Tibial nerve (tissue), 4 donors: Measurements from ENCODE around the gene PAPPA2. TPM values are rescaled to one million over a fixed set of nuclear protein-coding genes. Genes with fewer than 3 reads are reported as not detected.

ENCODE experiments used
- DNase-seq, 2 donors: peaks; one replicate each; pipeline ENCODE4 v3.0.0-alpha.2; 2019; ENCODE audit warnings: low spot score in 2 of 2
- H3K27ac ChIP-seq, 4 donors: fragments of 200-600 bp; sonication (generic) in 3 of 4; one replicate each; pipeline ENCODE4 v1.5.1; 2017 to 2019; ENCODE audit warnings: mild to moderate bottlenecking in 1 of 4
- H3K27me3 ChIP-seq, 2 donors: fragments of 200-600 bp; sonication (generic) in 1 of 2; one replicate each; pipeline versions ENCODE4 v1.5.1 to v1.6.0; 2017 to 2019
- H3K36me3 ChIP-seq, 3 donors: fragments of 200-600 bp; sonication (generic); one replicate each; pipeline ENCODE4 v1.5.1; 2018 to 2019
- H3K4me1 ChIP-seq, 4 donors: fragments of 200-600 bp; sonication (generic) in 3 of 4; one replicate each; pipeline ENCODE4 v1.5.1; 2017 to 2019
- H3K4me3 ChIP-seq, 4 donors: fragments of 200-600 bp; sonication (generic) in 3 of 4; one replicate each; pipeline ENCODE4 v1.5.1; 2017 to 2019; ENCODE audit warnings: mild to moderate bottlenecking in 1 of 4, moderate library complexity in 1 of 4
- H3K9me3 ChIP-seq, 4 donors: fragments of 200-600 bp; sonication (generic) in 3 of 4; one replicate each; pipeline ENCODE4 v1.5.1; 2017 to 2019
- CTCF ChIP-seq, 5 experiments: fragments of 200-600 bp in 3 of 5; fragments of 450-650 bp in 2 of 5; sonication (generic) in 3 of 5; IDR thresholded peaks; one replicate each; pipeline ENCODE4 v1.5.1; 2016 to 2019; ENCODE audit warnings: antibody characterized with exemption in 5 of 5, mild to moderate bottlenecking in 3 of 5, moderate library complexity in 2 of 5
- EP300 ChIP-seq, 2 donors: sonication (generic); formaldehyde crosslinking; IDR thresholded peaks; one replicate each; pipeline ENCODE4 v1.6.1; 2017; ENCODE audit warnings: antibody characterized with exemption in 2 of 2, mild to moderate bottlenecking in 1 of 2
- POLR2A ChIP-seq, 2 donors: fragments of 450-650 bp; IDR thresholded peaks; one replicate each; pipeline ENCODE4 v1.6.1; 2017; ENCODE audit warnings: antibody characterized with exemption in 2 of 2, mild to moderate bottlenecking in 2 of 2, moderate library complexity in 2 of 2
- WGBS, 2 donors: methylation state at CpG; one replicate each; pipeline ENCODE4 v1.1.5; 2018; 5-methylcytosine and 5-hydroxymethylcytosine counted together
- total RNA-seq, 4 donors: library from RNA; depleted of rRNA; stranded (reverse); fragments of >200 nt; gene quantifications; one replicate each; pipeline ENCODE4 v1.1.0, GENCODE V29; 2016

PAPPA2 gene
- total RNA-seq, 4 donors from 2014 or later, result 0.20 to 0.90 (median 0.21) TPM

GRCh38 chr1:176766779-176767178, 303.8 kb downstream of the PAPPA2 start:
- TF ChIP-seq POLR2A (IDR thresholded peaks at IDR 0.05) (no peak), EP300 (IDR thresholded peaks at IDR 0.05) (no peak), CTCF (IDR thresholded peaks at IDR 0.05) (no peak)
- Histone ChIP-seq H3K4me1 (no peaks in the 10 kb centered on the region), H3K27ac (no peak overlapping the region), H3K4me3 (no peak overlapping the region), H3K27me3 (no peaks in the 10 kb centered on the region), H3K9me3 (no peaks in the 10 kb centered on the region), H3K36me3 (no peaks in the 10 kb centered on the region)
- WGBS, 2 donors, result 84 to 89% methylated on average over 1 of the region's 1 CpG
- DNase-seq, result no peak

GRCh38 chr1:176767714-176768136, 304.8 kb downstream of the PAPPA2 start:
- no peak overlapping the region for H3K27ac ChIP-seq
- WGBS, 2 donors, result 84 to 89% methylated on average over 7 of the region's 7 CpGs
- no peaks in the 10 kb centered on the region for H3K4me1 ChIP-seq
- H3K9me3 ChIP-seq, result no peaks in the 10 kb centered on the region
- TF ChIP-seq EP300 (IDR thresholded peaks at IDR 0.05), result no peak
- TF ChIP-seq POLR2A (IDR thresholded peaks at IDR 0.05), result no peak
- no peak for TF ChIP-seq CTCF (IDR thresholded peaks at IDR 0.05)
- no peak for DNase-seq
- no peaks in the 10 kb centered on the region for H3K27me3 ChIP-seq
- no peaks in the 10 kb centered on the region for H3K36me3 ChIP-seq
- H3K4me3 ChIP-seq, result no peak overlapping the region

- no peak for TF ChIP-seq EP300 (IDR thresholded peaks at IDR 0.05)
- no peak for TF ChIP-seq CTCF (IDR thresholded peaks at IDR 0.05)
- no peak for TF ChIP-seq POLR2A (IDR thresholded peaks at IDR 0.05)
- no peak for DNase-seq
- H3K4me1 ChIP-seq, result no peaks in the 10 kb centered on the region
- H3K36me3 ChIP-seq, result no peaks in the 10 kb centered on the region
- no peak overlapping the region for H3K27ac ChIP-seq
- no peaks in the 10 kb centered on the region for H3K9me3 ChIP-seq
- 84 to 89% methylated on average over 4 of the region's 4 CpGs for WGBS, 2 donors
- H3K4me3 ChIP-seq, result no peak overlapping the region
- H3K27me3 ChIP-seq, result no peaks in the 10 kb centered on the region
Measured at GRCh38 chr1:176768532-176768931, 305.6 kb downstream of the PAPPA2 start.

- TF ChIP-seq EP300 (IDR thresholded peaks at IDR 0.05), result no peak
- no peak for TF ChIP-seq POLR2A (IDR thresholded peaks at IDR 0.05)
- TF ChIP-seq CTCF (IDR thresholded peaks at IDR 0.05), result no peak
- 77 to 92% methylated on average over 2 of the region's 2 CpGs for WGBS, 2 donors
Measured at GRCh38 chr1:176770066-176770465, 307.1 kb downstream of the PAPPA2 start.

GRCh38 chr1:176773038-176773437, 310.1 kb downstream of the PAPPA2 start:
- no peak overlapping the region for H3K27ac ChIP-seq
- H3K4me3 ChIP-seq, result no peak overlapping the region
- no peaks in the 10 kb centered on the region for H3K4me1 ChIP-seq
- 48 to 59% methylated on average over 4 of the region's 4 CpGs for WGBS, 2 donors
- no peak for DNase-seq
- no peak for TF ChIP-seq CTCF (IDR thresholded peaks at IDR 0.05)
- TF ChIP-seq POLR2A (IDR thresholded peaks at IDR 0.05), result no peak
- no peak for TF ChIP-seq EP300 (IDR thresholded peaks at IDR 0.05)
- H3K9me3 ChIP-seq, result no peaks in the 10 kb centered on the region
- H3K36me3 ChIP-seq, result no peaks in the 10 kb centered on the region
- no peaks in the 10 kb centered on the region for H3K27me3 ChIP-seq

More at GRCh38 chr1:176770066-176770465, 307.1 kb downstream of the PAPPA2 start:
- Histone ChIP-seq H3K4me1 (no peaks in the 10 kb centered on the region), H3K9me3 (no peaks in the 10 kb centered on the region), H3K27ac (no peak overlapping the region), H3K36me3 (no peaks in the 10 kb centered on the region), H3K27me3 (no peaks in the 10 kb centered on the region), H3K4me3 (no peak overlapping the region)
- no peak for DNase-seq
